ENCODE data around the gene KDM4C.
"Not testable (repeated sequence)": the region's sequence is repeated elsewhere in the genome, so short reads cannot be mapped to it uniquely, and the experiment has no call there.

KDM4C gene

DNA sequence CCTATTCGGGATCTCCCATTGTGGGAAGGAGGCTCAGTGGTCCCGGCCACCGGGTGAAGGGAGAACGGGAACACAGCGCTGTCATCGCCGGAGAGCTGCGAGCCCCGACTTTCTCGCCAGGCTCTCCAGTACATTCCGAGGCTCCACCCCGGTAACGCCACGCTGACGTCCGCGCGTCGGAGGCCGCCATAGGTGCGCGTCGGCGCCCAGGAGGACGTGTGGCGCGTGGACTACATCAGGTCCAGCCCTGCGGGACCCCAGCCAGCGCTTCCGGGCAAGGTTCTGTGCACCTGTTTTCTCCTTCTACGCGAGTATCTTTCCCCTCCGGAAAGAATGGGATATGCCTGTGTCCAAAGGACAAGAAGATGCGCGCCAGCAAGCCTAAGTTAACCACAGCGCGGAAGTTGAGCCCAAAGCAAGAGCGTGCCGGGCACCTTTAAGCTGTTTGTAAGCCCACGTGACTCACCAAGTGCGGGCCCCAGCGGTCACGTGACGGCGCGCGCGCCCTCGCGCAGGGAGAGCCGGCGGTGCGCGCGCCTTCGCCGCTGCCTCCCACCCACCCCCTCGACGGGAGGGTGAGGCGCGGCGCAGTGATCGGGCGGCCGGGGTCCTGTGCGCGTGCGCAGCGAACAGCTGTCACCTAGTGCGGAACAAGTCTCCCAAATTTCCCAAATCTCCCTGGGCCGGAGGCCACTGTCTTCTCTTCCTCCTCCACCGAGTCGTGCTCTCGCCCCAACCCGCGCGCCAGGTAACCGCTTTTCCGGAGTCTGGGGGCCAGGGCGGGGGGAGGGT lies at the start of gene KDM4C:
KDM4C (plus strand) TSS at position 518 of the 792 bp plus-strand sequence. CDS start 35,016 bp downstream, outside the sequence.
- peak; percentile 94 for DNase-seq

DNA sequence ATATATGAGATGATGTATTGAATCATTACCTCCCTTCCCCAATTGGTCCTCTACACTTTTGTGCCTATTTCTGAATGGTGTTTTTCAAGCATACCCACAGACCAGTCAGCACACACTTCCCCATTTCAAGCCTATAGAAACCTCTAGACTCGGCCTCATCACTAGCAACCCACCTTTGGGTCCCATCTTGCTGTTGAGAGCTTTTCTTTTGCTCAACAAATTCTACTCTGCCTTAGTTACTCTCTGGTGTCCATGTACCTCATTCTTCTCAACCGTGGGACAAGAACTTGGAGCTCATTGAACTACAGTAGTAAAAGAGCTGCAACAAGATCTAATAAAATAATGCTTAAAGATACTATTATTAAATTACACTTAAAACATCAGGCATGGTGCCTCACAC lies 49.0 kb upstream of the KDM4C start:
- no peak for DNase-seq

DNA sequence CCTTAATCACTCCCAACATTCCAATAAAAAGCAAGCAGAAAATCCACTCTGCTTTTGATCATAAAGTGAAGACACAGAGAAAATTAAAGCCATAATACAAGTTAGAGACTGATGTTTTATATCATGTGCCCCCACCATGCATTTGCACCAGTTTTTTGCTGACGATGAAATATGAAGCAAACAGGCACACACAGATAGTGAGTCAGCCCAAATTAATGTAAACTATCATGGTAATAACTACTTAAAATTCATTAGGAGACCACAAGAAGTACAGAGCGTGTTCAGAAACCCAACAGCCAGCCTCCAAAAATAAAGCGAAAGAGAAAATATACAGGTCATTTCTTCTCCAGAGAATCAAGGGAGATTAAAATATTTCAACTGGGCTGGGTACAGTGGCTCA lies 46.4 kb upstream of the KDM4C start:
- DNase-seq, result no peak

DNA sequence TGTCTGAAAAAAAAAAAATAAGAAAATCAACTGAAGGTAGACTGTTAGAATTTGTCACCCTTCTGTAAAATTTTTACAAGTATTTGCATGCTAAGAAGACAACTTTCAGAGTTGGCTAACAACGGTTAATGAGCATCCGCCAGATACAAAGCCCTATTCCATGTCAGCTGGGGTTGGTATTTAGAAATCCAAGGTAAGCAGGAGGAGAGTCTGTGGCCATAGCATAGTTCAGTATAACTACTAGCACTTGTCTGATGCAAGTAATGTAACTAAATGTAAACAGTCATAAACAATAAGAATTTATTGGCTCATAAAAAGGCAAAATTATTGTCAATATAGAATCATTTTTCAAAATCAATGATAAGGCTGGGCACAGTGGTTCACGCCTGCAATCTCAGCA lies 45.7 kb upstream of the KDM4C start:
- DNase-seq, result no peak

DNA sequence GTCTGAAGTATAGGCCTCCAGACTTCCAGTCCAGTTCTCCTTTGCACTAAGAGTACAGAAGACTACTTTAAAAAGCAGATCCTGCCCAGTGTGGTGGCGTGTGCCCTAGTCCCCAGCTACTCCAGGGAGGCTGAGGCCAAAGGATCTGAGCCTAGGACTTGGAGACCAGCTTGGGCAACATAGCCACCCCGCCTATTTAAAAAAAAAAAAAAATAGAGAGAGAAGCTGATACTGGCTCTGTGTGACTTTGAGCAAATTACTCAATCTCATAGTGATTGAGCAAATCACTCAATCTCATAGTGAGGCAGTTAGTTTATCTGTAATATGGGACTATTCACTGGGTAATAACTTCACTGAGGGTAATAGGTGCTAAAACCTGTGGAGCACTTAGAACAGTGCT lies 43.6 kb upstream of the KDM4C start:
- DNase-seq, result no peak

DNA sequence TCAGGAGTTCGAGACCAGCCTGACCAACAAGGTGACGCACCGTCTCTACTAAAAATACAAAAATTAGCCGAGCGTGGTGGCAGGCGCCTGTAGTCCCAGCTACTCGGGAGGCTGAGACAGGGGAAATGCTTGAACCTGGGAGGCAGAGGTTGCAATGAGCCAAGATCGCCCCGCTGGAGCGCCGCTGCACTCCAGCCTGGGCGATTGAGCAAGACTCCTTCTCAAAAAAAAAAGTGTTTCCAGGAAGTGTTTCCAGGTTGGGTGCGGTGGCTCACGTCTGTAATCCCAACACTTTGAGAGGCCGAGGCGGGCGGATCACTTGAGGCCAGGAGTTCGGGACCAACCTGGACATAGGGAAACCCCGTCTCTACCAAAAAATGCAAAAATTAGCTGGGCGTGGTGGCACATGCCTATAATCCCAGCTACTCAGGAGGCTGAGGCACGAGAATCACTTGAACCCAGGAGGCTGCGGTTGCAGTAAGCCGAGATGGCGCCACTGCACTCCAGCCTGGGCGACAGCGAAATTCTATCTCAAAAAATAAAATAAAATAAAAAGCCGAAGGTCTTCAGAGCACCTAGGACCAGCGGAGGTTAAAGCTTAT lies 42.5 kb upstream of the KDM4C start:
- DNase-seq, result not testable (repeated sequence)

DNA sequence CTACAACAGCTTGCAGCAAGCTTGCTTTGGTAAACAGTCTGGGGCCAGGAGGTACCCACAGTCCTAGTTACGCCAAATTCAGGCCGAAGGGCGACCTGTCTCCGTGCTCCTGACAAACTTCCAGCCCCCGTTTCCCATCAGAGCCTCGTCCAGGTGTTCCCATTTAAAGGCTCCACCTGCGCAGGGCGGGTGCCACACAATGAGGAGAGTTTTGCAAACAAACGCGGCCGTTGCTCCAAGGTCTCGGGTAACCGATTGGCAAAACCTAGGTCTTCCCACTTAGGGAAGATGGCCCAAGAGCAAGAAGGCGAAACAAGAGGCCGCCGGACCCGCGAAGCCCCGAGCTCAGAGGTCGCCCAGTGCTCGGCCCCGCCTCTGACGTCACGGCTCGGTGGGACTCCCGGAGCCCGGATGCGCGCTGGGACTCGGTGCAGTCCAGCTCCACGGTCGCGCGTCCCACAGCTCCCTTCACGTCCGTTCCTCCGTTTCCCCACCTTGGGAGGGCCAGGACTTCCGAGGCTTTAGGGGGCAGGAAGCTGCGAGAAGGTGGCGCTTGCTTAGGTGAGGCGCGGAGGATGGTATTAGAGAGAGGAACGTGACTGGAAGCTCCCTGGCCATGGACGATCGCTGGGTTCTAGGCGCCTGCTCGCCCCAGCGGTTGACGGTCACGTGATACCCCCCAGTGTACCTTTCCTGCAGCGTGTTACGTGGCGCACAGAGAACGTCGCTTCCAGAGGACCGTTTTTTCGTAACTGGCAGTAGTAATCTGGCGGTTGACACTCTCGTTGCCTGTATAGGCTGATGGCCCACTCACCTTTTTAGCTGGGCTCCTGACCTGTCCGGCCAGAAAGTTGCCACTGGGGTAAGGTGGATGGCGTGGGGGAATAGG lies 41.8 kb upstream of the KDM4C start:
- peak; percentile 72 for DNase-seq

DNA sequence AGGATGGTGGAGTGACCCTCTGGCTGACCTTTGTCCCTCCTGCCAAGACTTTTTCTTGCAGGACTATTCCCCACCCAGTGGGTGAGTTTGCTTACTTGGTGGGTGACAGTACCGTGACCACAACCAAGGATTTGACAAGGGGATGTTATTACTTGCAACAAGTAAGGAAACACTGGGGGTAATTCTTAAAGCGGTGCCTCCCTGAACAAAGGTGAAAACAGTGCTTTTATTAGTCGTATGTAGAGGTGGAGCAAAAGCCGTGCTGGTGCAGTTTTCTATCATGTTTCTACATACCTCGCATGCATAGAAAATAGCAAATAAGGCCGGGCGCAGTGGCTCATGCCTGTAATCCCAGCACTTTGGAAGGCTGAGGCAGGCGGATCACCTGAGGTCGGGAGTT lies 41.0 kb upstream of the KDM4C start:
- DNase-seq, result no peak

DNA sequence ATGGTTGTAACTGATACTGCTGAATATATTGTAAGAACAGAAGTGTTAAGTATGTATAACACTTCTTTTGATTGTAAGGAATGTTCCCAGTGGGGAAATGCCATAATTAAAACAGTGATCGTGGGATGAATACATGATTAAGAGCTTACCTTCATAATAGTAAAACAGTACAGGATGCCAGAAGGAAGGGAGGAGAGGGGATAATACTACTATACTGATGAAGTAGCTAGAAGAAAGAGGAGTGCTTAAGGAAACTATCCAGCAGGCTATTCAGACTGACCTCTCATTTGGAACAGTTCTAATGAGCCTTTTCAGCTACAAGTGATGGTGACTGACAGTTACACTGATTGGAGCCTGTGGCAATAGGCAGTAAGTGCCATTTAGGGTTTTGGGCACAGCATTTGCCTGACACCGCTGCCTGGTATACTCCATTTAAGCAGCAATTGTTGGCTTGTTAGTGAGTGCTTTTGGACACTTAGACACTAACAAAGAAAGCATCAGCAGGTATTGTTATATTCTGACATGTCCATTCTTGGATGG lies 33.8 kb upstream of the KDM4C start:
- DNase-seq, result no peak

DNA sequence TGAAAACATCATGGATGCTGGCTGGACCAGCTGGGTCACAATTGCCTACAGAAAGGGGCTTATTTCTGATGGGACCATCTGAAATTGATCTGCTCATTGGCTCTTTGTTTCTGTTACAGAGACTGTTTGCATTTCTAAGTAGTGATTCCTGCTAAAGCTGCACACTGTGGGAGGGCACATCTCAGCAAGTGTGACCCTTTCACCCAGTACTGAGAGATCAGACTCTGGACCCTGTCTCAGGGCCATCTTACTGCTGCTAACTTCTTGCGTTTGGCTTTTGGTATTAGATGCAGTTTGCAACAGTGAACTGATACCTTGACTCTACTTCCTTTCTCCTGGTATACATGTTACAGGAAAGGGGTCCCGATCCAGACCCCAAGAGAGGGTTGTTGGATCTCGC lies 24.5 kb upstream of the KDM4C start:
- no peak for DNase-seq

DNA sequence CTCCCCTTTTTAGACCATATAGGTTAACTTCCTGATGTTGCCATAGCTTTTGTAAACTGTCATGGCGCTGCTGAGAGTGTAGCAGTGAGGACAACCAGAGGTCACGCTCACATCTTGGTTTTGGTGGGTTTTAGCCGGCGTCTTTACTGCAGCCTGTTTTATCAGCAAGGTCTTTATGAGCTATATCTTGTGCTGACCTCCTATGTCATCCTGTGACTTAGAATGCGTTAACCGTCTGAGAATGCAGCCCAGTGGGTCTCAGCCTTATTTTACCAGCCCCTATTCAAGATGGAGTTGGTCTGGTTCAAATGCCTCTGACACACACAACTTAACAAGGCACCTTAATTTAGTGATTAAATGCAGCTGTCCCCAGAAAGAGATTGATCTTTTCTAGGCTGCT lies 23.9 kb upstream of the KDM4C start:
- DNase-seq, result no peak

DNA sequence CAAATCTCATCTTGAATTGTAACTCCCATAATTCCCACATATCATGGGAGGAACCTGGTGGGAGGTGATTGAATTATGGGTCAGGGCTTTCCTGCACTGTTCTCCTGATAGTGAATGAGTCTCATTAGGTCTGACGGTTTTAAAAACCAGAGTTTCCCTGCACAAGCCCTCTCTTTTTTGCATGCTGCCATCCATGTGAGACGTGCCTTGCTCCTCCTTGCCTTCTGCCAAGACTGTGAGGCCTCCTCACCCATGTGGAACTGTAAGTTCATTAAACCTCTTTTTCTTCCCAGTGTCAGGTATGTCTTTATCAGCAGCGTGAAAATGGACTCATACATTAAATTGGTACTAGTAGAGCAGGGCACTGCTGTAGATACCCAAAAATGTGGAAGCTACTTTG lies 22.4 kb upstream of the KDM4C start:
- no peak for DNase-seq

DNA sequence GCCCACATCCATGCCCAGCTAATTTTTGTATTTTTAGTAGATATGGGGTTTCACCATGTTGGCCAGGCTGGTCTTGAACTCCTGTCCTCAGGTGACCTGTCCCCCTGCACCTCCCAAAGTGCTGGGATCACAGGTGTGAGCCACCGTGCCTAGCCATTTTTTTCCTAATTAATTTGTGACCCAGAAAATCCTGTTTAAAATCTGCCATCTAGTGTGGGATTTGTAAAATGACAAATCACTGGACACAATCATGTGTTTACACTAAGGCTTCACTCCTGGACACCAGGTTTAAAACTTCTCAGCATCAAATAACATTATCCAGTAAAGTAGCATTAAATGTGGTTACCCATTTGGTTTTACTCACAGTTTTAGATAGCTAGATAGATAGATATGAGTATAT lies 18.6 kb upstream of the KDM4C start:
- DNase-seq, result no peak

DNA sequence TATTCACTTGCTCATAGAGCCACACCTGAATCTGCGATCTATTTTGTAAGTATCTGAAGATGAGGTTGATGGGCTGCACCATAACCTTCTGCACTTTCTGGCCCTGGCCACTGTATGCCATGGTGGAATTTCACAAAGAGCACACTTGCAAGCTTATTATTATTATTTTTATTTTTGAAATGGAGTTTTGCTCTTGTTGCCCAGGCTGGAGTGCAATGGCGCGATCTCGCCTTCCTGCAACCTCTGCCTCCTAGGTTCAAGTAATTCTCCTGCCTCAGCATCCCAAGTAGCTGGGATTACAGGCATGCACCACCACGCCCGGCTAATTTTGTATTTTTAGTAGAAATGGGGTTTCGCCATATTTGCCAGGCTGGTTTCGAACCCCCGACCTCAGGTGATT lies 8.9 kb upstream of the KDM4C start:
- DNase-seq, result not testable (repeated sequence)

DNA sequence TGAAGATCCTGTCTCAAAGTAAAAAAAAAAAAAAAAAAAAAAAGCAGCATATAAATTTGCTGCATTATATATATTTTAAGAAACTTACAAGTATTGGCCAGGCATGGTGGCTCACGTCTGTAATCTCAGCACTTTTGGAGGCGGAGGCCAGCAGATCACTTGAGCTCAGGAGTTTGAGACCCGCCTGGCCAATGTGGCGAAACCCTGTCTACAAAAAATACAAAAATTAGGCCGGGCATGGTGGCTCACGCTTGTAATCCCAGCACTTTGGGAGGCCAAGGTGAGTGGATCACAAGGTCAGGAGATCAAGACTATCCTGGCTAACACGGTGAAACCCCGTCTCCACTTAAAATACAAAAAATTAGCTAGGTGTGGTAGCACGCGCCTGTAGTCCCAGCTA lies 2.9 kb upstream of the KDM4C start:
- DNase-seq, result not testable (repeated sequence)

DNA sequence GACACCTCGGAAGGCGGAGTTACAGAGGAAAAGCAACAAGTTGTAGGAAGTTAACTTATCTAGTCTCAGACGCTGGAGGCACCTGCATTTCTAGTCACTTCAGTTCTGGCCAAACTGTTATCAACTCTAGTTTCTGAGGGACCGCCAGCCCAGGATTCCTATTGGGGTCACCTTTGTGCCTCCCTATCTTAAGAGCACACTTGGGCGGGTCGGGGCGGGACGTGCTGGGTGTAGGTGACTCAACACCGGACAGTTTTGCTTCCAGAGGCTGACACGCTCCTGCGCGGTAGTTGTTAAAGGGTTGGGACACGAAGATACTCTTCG lies 679 bp upstream of the KDM4C start:
- DNase-seq, result peak; percentile 76

DNA sequence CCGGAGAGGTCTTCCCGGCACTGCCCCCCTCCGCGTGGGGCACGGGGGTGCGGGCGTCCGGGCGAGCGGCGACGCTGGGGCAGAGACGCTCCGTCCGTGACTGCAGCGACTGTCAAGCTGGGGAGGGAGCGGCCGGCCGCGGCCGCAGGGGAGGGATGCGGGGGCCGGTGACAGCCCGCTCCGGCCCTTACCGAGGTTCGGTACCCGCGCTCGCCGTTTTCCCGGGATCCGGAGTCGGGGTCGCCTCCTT lies 400 bp downstream of the KDM4C start:
- DNase-seq, result no peak

DNA sequence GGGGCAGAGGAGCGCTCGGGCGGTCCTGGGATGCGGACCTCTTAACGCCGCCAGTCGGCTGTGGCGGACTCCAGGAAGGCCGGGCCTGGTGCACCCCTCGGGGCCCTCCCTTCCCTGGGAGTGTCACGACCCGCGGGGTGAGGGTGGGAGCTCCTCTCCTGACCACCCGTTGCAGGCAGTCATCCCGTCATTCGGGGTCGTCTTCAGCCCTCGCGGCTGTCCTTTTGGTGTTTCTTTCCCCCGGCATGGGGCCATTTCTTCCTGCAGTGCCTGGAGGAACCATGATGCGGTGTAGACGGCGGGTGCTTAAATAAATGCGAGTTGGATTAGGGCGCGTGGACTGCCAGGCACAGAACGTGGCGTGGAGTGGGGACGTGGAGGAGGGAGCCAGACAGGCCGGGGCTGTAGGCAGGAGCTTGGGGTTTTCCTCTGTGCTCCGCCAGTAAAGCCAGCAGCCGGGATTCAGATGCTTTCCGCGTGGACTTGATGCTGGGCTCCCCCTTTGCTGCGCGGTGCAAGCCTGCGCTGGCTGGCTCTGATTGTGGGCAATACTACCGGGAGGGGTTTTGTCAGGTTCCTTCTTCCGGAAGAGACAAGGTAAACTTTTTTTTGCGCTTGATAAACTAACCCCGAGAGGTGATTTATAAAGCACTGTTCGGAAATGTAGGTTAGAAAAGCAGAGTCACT lies 868 bp downstream of the KDM4C start:
- DNase-seq, result no peak

DNA sequence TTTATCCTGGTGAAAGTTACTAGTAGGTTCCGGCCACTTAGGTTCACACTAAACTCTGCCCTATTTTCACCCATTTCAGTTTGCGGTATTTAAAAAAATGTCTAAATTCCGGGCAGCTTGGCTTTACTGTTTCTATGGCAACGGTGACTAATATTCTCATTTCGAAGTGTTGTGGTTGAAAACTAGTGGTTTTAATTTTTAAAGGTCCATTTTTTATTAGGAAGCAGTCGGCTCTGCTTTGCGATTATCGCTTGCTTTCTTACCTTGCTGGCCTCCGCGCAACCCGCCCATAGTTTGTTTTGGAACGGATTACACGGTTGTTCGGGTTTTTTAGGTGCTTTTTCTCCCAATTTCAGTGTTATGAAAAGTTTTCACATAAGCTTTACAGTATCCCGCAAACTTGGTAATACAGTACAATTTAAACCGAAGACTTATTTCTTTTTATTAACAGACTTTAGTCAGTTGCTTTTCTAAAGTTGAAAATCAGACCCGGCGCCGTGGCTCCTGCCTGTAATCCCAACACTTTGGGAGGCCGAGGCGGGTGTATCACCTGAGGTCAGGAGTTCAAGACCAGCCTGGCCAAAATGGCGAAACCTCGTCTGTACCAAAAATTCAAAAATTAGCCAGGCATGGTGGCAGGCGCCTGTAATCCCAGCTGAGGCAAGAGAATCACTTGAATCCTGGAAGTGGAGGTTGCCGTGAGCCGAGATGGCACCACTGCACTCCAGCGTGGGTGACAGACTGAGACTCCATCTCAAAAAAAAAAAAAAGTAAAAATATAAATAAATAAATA lies 1.6 kb downstream of the KDM4C start:
- DNase-seq, result peak; percentile 93

DNA sequence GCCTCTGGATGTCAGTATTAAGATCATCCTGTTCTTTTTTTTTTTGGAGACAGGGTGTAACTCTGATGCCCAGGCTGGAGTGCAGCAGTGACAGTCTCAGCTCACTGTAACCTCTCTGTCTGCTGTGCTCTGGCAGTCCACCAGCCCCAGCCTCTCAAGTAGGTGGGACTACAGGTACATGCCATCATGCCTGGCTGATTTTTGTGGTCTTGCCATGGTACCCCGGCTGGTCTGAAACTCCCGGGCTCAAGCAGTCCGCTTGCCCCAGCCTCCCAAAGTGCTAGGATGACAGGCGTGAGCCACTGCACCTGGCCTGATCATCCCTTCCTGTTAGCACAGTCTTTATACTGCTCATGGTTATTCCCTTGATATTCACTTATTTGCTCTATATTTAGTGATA lies 3.5 kb downstream of the KDM4C start:
- no peak for DNase-seq

DNA sequence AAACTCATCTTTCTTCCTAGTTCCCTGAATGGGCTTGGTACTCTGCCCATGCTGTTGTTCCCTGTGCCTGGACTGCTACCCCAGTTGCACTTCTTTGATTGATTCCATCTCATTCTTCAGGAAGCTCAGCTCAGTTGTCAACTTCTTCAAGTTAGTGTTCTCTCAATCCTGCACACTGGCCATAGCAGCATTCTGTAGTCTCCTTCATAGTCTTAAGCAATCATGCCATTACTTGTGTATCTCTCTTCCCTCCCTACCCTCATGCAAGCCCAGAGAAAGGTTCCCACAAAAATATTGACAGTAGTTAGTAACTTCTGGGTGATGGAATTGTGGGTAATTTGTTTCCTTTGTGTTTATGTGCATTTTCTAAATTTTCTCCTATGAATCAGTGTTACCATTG lies 5.5 kb downstream of the KDM4C start:
- DNase-seq, result no peak

DNA sequence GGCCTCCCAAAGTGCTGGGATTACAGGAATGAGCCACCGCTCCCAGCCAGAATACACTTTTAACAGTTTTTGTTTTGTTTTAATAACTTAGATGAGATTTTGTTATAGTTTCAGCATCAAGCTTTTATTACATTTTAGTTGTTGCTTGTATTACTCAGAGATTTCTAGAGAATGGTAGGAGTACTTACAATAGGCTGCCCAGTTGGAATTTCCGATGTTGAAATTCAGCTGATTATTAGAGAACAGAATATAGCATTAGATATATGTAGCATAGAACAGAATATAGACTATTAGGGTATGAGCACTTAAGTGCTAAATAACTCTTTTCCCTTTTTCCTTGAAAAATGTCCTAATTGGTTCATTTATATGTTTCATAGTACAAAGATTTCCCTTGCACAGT lies 6.2 kb downstream of the KDM4C start:
- DNase-seq, result no peak

DNA sequence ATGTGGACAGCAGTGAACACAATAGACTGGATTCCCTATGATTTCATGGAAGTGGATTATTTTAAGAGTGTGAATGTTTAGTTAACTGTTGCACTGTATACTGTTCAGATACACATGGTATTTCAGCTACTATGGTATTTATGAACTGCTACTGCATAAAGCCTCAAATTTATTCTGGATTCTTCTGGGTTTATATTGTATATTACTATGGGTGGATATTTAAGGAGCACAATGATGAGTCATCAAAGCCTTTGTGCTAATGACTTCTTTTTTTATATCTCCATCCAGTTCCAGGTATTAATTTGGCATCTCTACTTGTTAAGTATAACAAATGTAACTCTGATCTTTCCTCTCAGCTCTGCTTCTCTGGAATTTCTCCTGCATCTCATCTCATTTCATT lies 6.8 kb downstream of the KDM4C start:
- DNase-seq, result no peak
